ENCODE results near the gene ETNK2. TPM values are rescaled to one million over a fixed set of nuclear protein-coding genes. Genes with fewer than 3 reads are reported as not detected.

ETNK2 gene
- total RNA-seq, 2 donors from 2014 or later = 16.7 to 24.4 TPM

- peaks cover 9% of the 10 kb centered on the region for H3K9me3 ChIP-seq (ENCODE audit: control insufficient read depth, low read length)
- no peaks in the 10 kb centered on the region for H3K36me3 ChIP-seq (ENCODE audit: control insufficient read depth, insufficient read depth, low read length)
- H3K27me3 Mint-ChIP-seq (ENCODE audit: insufficient read depth) = peaks cover 22% of the 10 kb centered on the region
- H3K4me3 ChIP-seq (ENCODE audit: low read length) = no peak overlapping the region
- no peak for TF ChIP-seq CTCF (conservative IDR thresholded peaks at IDR 0.05)
- H3K4me1 Mint-ChIP-seq = no peaks in the 10 kb centered on the region
- H3K9me3 Mint-ChIP-seq = peaks cover 27% of the 10 kb centered on the region
- H3K9ac ChIP-seq (ENCODE audit: extremely low read depth, low read length, poor library complexity, severe bottlenecking) = no peak overlapping the region
- DNase-seq = no peak
- 71 to 83% methylated on average over 4 of the region's 4 CpGs for WGBS, 2 experiments (ENCODE audit: insufficient coverage in 1 of 2, insufficient read length in 1 of 2)
- H3K27ac Mint-ChIP-seq = no peak overlapping the region
- H3K27ac ChIP-seq (ENCODE audit: low read depth, low read length) = no peak overlapping the region
- peaks cover 44% of the 10 kb centered on the region for H3K27me3 ChIP-seq (ENCODE audit: control insufficient read depth, insufficient read depth, low read length, poor library complexity, severe bottlenecking)
- H3K4me3 Mint-ChIP-seq = no peak overlapping the region
- no peaks in the 10 kb centered on the region for H3K4me1 ChIP-seq (ENCODE audit: control insufficient read depth, insufficient read depth, low read length)
- no peaks in the 10 kb centered on the region for H3K36me3 Mint-ChIP-seq (ENCODE audit: low read depth)
These were observed 25.3 kb upstream of the ETNK2 start for GRCh38 chr1:204177133-204177532.

GRCh38 chr1:204176049-204176448 lies 24.2 kb upstream of the ETNK2 start:
- WGBS, 2 experiments (ENCODE audit: insufficient coverage in 1 of 2, insufficient read length in 1 of 2) = 83 to 90% methylated on average over 1 to 4 of the region's 5 CpGs
- no peak overlapping the region for H3K9ac ChIP-seq (ENCODE audit: extremely low read depth, low read length, poor library complexity, severe bottlenecking)

GRCh38 chr1:204174958-204175357 lies 23.1 kb upstream of the ETNK2 start:
- Mint-ChIP-seq H3K27ac (no peak overlapping the region), H3K4me3 (no peak overlapping the region), H3K36me3 (ENCODE audit: low read depth) (no peaks in the 10 kb centered on the region), H3K9me3 (peaks cover 32% of the 10 kb centered on the region), H3K27me3 (ENCODE audit: insufficient read depth) (peaks cover 13% of the 10 kb centered on the region), H3K4me1 (no peaks in the 10 kb centered on the region)
- Histone ChIP-seq H3K36me3 (ENCODE audit: control insufficient read depth, insufficient read depth, low read length) (no peaks in the 10 kb centered on the region), H3K4me1 (ENCODE audit: control insufficient read depth, insufficient read depth, low read length) (no peaks in the 10 kb centered on the region), H3K9ac (ENCODE audit: extremely low read depth, low read length, poor library complexity, severe bottlenecking) (no peak overlapping the region), H3K27me3 (ENCODE audit: control insufficient read depth, insufficient read depth, low read length, poor library complexity, severe bottlenecking) (peaks cover 44% of the 10 kb centered on the region), H3K27ac (ENCODE audit: low read depth, low read length) (no peak overlapping the region), H3K4me3 (ENCODE audit: low read length) (no peak overlapping the region), H3K9me3 (ENCODE audit: control insufficient read depth, low read length) (peaks cover 18% of the 10 kb centered on the region)
- DNase-seq = no peak
- 82 to 88% methylated on average over 3 of the region's 3 CpGs for WGBS, 2 experiments (ENCODE audit: insufficient coverage in 1 of 2, insufficient read length in 1 of 2)
- TF ChIP-seq CTCF (conservative IDR thresholded peaks at IDR 0.05) = no peak

More at GRCh38 chr1:204176049-204176448, 24.2 kb upstream of the ETNK2 start:
- no peaks in the 10 kb centered on the region for H3K36me3 Mint-ChIP-seq (ENCODE audit: low read depth)
- no peaks in the 10 kb centered on the region for H3K4me1 Mint-ChIP-seq
- no peaks in the 10 kb centered on the region for H3K4me1 ChIP-seq (ENCODE audit: control insufficient read depth, insufficient read depth, low read length)
- H3K9me3 Mint-ChIP-seq = peaks cover 32% of the 10 kb centered on the region
- H3K4me3 ChIP-seq (ENCODE audit: low read length) = no peak overlapping the region
- TF ChIP-seq CTCF (conservative IDR thresholded peaks at IDR 0.05) = no peak
- peaks cover 16% of the 10 kb centered on the region for H3K9me3 ChIP-seq (ENCODE audit: control insufficient read depth, low read length)
- no peaks in the 10 kb centered on the region for H3K36me3 ChIP-seq (ENCODE audit: control insufficient read depth, insufficient read depth, low read length)
- H3K27ac ChIP-seq (ENCODE audit: low read depth, low read length) = no peak overlapping the region
- no peak overlapping the region for H3K4me3 Mint-ChIP-seq
- H3K27ac Mint-ChIP-seq = no peak overlapping the region
- peaks cover 22% of the 10 kb centered on the region for H3K27me3 Mint-ChIP-seq (ENCODE audit: insufficient read depth)
- no peak for DNase-seq
- peaks cover 44% of the 10 kb centered on the region for H3K27me3 ChIP-seq (ENCODE audit: control insufficient read depth, insufficient read depth, low read length, poor library complexity, severe bottlenecking)
